GM23338 (cell line): ENCODE results near the gene PSMC3. TPM values are rescaled to one million over a fixed set of nuclear protein-coding genes. Genes with fewer than 3 reads are reported as not detected.

Source experiments
- ATAC-seq: fragments of 200-7000 bp; cut with Tn5 transposase; 3 replicates; pipeline ENCODE4 v1.9.1; 2020
- DNase-seq: peaks from one replicate; pipeline ENCODE4 v3.0.0-alpha.2; 2015; ENCODE audit warnings: low spot score
- H2AFZ ChIP-seq: fragments of 200-600 bp; sonication (generic); 2 replicates; pipeline ENCODE4 v1.8.0; 2016; ENCODE audit warnings: antibody characterized with exemption, mild to moderate bottlenecking, moderate library complexity
- H3F3A ChIP-seq: fragments of 200-600 bp; sonication (generic); replicated peaks from 2 replicates; pipeline ENCODE4 v1.8.0; 2017; ENCODE audit warnings: antibody characterized with exemption, mixed run types, low read depth
- H3K27ac ChIP-seq: fragments of 200-600 bp; sonication (generic); 2 replicates; pipeline ENCODE4 v1.6.1; 2016; ENCODE audit warnings: low read depth
- H3K27me3 ChIP-seq: fragments of 200-600 bp; sonication (generic); 2 replicates; pipeline ENCODE4 v1.8.0; 2016; ENCODE audit warnings: mild to moderate bottlenecking, mixed run types, moderate library complexity; ENCODE audit not compliant: insufficient read depth
- H3K36me3 ChIP-seq: fragments of 200-600 bp; sonication (generic); 2 replicates; pipeline ENCODE4 v1.8.0; 2016; ENCODE audit warnings: mild to moderate bottlenecking; ENCODE audit not compliant: insufficient read depth
- H3K4me1 ChIP-seq: fragments of 200-600 bp; sonication (generic); 2 replicates; pipeline ENCODE4 v1.8.0; 2016; ENCODE audit warnings: mild to moderate bottlenecking, moderate library complexity; ENCODE audit not compliant: insufficient read depth
- H3K4me2 ChIP-seq: fragments of 200-600 bp; sonication (generic); 2 replicates; pipeline ENCODE4 v1.7.1; 2017; ENCODE audit warnings: mixed run types
- H3K4me3 ChIP-seq: fragments of 200-600 bp; sonication (generic); 2 replicates; pipeline ENCODE4 v1.6.1; 2016; ENCODE audit warnings: mixed run types
- H3K79me2 ChIP-seq: fragments of 200-600 bp; sonication (generic); replicated peaks from 2 replicates; pipeline ENCODE4 v1.8.0; 2017; ENCODE audit warnings: mild to moderate bottlenecking; ENCODE audit not compliant: insufficient read depth
- H3K9me2 ChIP-seq: fragments of 200-600 bp; sonication (generic); 2 replicates; pipeline ENCODE4 v1.8.0; 2017; ENCODE audit not compliant: insufficient read depth
- H4K20me1 ChIP-seq: fragments of 200-600 bp; sonication (generic); replicated peaks from 2 replicates; pipeline ENCODE4 v1.8.0; 2017; ENCODE audit warnings: mild to moderate bottlenecking; ENCODE audit not compliant: insufficient read depth
- H3K27ac Mint-ChIP-seq: 2 replicates; pipeline ENCODE4 v1.8.0; 2020; ENCODE audit warnings: inconsistent platforms, mild to moderate bottlenecking, moderate library complexity, mixed read lengths
- H3K27me3 Mint-ChIP-seq: 3 replicates; pipeline ENCODE4 v1.8.0; 2022; ENCODE audit warnings: low read depth, mild to moderate bottlenecking, moderate library complexity, mixed read lengths, inconsistent platforms; ENCODE audit not compliant: insufficient read depth, poor library complexity
- H3K36me3 Mint-ChIP-seq: 3 replicates; pipeline ENCODE4 v1.8.0; 2021; ENCODE audit warnings: low read depth, mild to moderate bottlenecking, inconsistent platforms, moderate library complexity, mixed read lengths
- H3K4me1 Mint-ChIP-seq: 3 replicates; pipeline ENCODE4 v1.8.0; 2020; ENCODE audit warnings: mild to moderate bottlenecking, inconsistent platforms, mixed read lengths
- H3K4me3 Mint-ChIP-seq: 3 replicates; pipeline ENCODE4 v1.8.0; 2021; ENCODE audit warnings: moderate library complexity, mild to moderate bottlenecking, inconsistent platforms, mixed read lengths
- H3K9me3 Mint-ChIP-seq: 3 replicates; pipeline ENCODE4 v1.8.0; 2020; ENCODE audit warnings: moderate library complexity, mild to moderate bottlenecking, inconsistent platforms, mixed read lengths
- CREB1 ChIP-seq: fragments of 250-450 bp; sonication (Bioruptor Pico); IDR thresholded peaks from 2 replicates; pipeline ENCODE4 v1.5.0; 2020; ENCODE audit warnings: low read depth, mild to moderate bottlenecking, moderate library complexity
- CTCF ChIP-seq, 2 experiments: fragments of 200-600 bp in 1 of 2; sonication (generic) in 1 of 2; conservative IDR thresholded peaks; 2 replicates each; pipeline versions ENCODE4 v1.5.1 to v1.6.1; 2016 to 2017; ENCODE audit warnings: antibody characterized with exemption in 2 of 2, low read depth in 2 of 2, mild to moderate bottlenecking in 2 of 2, moderate library complexity in 1 of 2
- ETS1 ChIP-seq: IDR thresholded peaks from 2 replicates; pipeline ENCODE4 v1.6.1; 2016; ENCODE audit warnings: antibody characterized with exemption
- EZH2 ChIP-seq: fragments of 200-600 bp; sonication (generic); IDR thresholded peaks from one replicate; pipeline ENCODE4 v1.8.0; 2017; ENCODE audit warnings: antibody characterized with exemption, mild to moderate bottlenecking, low read depth; ENCODE audit not compliant: unreplicated experiment
- EZH2phosphoT487 ChIP-seq: fragments of 200-600 bp; sonication (generic); IDR thresholded peaks from one replicate; pipeline ENCODE4 v1.8.1; 2018; ENCODE audit warnings: antibody characterized with exemption; ENCODE audit not compliant: unreplicated experiment
- JUNB ChIP-seq: IDR thresholded peaks from one replicate; pipeline ENCODE4 v1.6.1; 2016; ENCODE audit warnings: antibody characterized with exemption; ENCODE audit not compliant: unreplicated experiment
- NANOG ChIP-seq: IDR thresholded peaks from 2 replicates; pipeline ENCODE4 v1.6.1; 2016; ENCODE audit warnings: antibody characterized with exemption, borderline replicate concordance
- POLR2AphosphoS5 ChIP-seq: IDR thresholded peaks from 2 replicates; pipeline ENCODE4 v1.6.1; 2016; ENCODE audit warnings: antibody characterized with exemption, low read depth
- REST ChIP-seq: IDR thresholded peaks from one replicate; pipeline ENCODE4 v1.6.1; 2018; ENCODE audit warnings: antibody characterized with exemption; ENCODE audit not compliant: unreplicated experiment
- STAT1 ChIP-seq: IDR thresholded peaks from one replicate; pipeline ENCODE4 v1.6.1; 2016; ENCODE audit warnings: antibody characterized with exemption; ENCODE audit not compliant: unreplicated experiment
- ZNF331 ChIP-seq: fragments of 250-450 bp; sonication (Bioruptor Pico); IDR thresholded peaks from 2 replicates; pipeline ENCODE4 v1.5.0; 2020; ENCODE audit warnings: low read depth, mild to moderate bottlenecking, moderate library complexity
- polyA plus RNA-seq: library from polyadenylated mRNA; unstranded; fragments of >200 nt; fragmentation: Nextera tagmentation; extraction: Ambion mirVana; gene quantifications from 2 replicates; pipeline ENCODE4 v1.2.1, GENCODE V29; 2016
- total RNA-seq: library from RNA; depleted of rRNA; stranded (reverse); fragments of >200 nt; shearing (Covaris generic); gene quantifications from 2 replicates; pipeline ENCODE4 v1.2.3, GENCODE V29; 2014

The PSMC3 gene
- total and polyA plus RNA-seq, 2 experiments from 2014 or later = 147 to 190 TPM

DNA sequence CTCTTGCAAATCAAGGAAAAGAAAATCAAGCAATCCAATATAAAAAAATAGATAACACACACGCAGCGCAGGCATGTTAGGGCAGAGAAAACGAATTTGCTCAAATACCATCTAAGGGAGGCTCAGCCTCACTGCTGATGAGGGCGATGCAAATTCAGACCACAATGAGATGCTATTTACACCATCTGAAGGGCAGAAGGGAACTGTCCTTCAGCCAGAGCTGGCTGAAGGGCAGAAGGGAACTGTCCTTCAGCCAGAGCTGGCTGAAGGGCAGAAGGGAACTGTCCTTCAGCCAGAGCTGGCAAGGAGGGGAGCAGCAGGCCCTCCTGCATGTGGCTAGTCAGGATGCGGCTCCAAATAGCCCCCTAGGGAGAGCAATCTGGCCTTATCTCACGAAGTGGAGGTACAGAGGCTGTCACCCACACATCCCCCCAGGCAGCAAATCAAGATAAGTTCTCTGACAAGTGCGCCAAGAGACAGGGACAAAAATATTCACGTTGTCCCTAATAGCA, 25.4 kb downstream of the PSMC3 start:
- Histone ChIP-seq H3K79me2 (no peaks in the 10 kb centered on the region), H4K20me1 (no peaks in the 10 kb centered on the region), H3K9me2 (no peaks in the 10 kb centered on the region), H3K4me1 (peaks cover 21% of the 10 kb centered on the region), H3K4me3 (peak overlapping the region; percentile 53), H3F3A (peaks cover 23% of the 10 kb centered on the region; the same call in 1 of the 2 replicates), H2AFZ (peak overlapping the region; percentile 85), H3K27ac (peak overlapping the region; percentile 99), H3K27me3 (no peaks in the 10 kb centered on the region), H3K4me2 (peak overlapping the region; percentile 75), H3K36me3 (no peaks in the 10 kb centered on the region)
- H3K27ac Mint-ChIP-seq = peak overlapping the region; percentile 86
- TF ChIP-seq EZH2phosphoT487 (no peak), REST (peak; percentile 33)
- H3K27me3 Mint-ChIP-seq = peaks cover 17% of the 10 kb centered on the region
- H3K9me3 Mint-ChIP-seq = no peaks in the 10 kb centered on the region
- DNase-seq (no peak), ATAC-seq (peak; percentile 63)
- peak overlapping the region; percentile 78 for H3K4me3 Mint-ChIP-seq
- no peaks in the 10 kb centered on the region for H3K36me3 Mint-ChIP-seq
- H3K4me1 Mint-ChIP-seq = peaks cover 35% of the 10 kb centered on the region

DNA sequence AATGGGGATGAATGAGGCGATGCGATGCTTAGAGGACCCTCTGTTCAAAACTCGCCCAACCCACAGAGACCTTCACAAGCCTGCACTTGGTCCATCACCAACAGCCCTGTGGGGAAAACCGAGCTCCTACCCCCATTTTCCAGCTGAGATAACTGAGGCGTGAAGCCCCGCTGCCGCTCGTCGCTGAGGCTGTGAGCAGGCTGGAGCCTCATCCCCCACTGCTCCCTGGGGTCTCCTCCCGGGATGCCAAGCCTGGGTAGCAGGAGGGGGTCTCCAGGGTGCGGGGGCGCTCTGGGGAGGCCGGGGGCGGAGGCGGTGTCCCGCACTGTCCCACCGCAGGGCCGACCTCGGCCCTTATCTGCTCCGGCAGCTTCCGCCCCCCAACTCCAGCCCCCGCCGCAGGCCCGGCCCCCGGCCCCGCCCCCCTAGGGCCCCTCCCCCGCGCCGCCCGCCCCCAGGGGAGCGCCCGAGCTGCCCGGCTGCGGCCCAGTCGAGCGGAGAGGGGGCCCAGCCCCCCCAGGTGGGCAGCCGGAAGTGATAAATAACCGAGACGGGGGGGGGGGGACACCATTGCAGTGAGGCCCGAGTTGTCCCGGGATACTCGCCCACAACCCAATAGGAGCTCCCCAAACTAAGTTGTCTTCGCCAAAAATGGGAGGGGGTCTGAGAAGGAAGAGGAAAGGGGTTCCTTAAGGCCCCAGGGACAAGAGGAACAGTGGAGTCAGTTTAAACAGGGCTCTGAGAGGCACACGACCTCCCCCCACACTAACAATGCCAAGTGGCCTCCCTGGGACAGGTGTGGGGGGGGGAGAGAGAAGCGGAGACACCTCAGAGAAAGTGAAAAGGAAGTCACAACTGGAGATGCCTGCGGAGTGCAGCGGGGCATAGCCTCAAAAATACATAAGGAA, 26.1 kb downstream of the PSMC3 start:
- DNase-seq (peak; percentile 75), ATAC-seq (peak; percentile 80)
- peak overlapping the region; percentile 99 for H3K27ac ChIP-seq
- TF ChIP-seq ETS1 = peak; percentile 17; the same call in 1 of the 2 replicates
- TF ChIP-seq CREB1 = no peak
- no peak for TF ChIP-seq ZNF331
- no peak for TF ChIP-seq JUNB
- peak; percentile 22; the same call in 1 of the 2 replicates for TF ChIP-seq POLR2AphosphoS5
- no peak for TF ChIP-seq STAT1
- TF ChIP-seq CTCF (conservative IDR thresholded peaks at IDR 0.05; ENCODE audit: low read depth in 2 of 2) = no peak
- TF ChIP-seq NANOG = no peak
- TF ChIP-seq EZH2 = no peak
- TF ChIP-seq REST = no peak

More for the DNA sequence above, 26.1 kb downstream of the PSMC3 start:
- Histone ChIP-seq H3K36me3 (no peaks in the 10 kb centered on the region), H3K9me2 (no peaks in the 10 kb centered on the region), H3K4me3 (peak overlapping the region; percentile 53), H2AFZ (peak overlapping the region; percentile 89), H3K4me1 (peaks cover 21% of the 10 kb centered on the region), H3K27me3 (no peaks in the 10 kb centered on the region), H3K4me2 (peak overlapping the region; percentile 79), H3F3A (peaks cover 23% of the 10 kb centered on the region; the same call in 1 of the 2 replicates), H3K79me2 (no peaks in the 10 kb centered on the region), H4K20me1 (no peaks in the 10 kb centered on the region)
- H3K9me3 Mint-ChIP-seq = no peaks in the 10 kb centered on the region
- H3K27me3 Mint-ChIP-seq = peaks cover 17% of the 10 kb centered on the region
- H3K4me1 Mint-ChIP-seq = peaks cover 35% of the 10 kb centered on the region
- H3K4me3 Mint-ChIP-seq = peak overlapping the region; percentile 78
- H3K27ac Mint-ChIP-seq = peak overlapping the region; percentile 86
- no peaks in the 10 kb centered on the region for H3K36me3 Mint-ChIP-seq
